ENCODE measurements around the gene USP1.

USP1 gene

GRCh38 chr1:62487956-62488355 is 51.1 kb downstream of the USP1 start:
- DNase-seq (ENCODE audit: low read depth in 2 of 3, low spot score in 2 of 3): no peak

DNA sequence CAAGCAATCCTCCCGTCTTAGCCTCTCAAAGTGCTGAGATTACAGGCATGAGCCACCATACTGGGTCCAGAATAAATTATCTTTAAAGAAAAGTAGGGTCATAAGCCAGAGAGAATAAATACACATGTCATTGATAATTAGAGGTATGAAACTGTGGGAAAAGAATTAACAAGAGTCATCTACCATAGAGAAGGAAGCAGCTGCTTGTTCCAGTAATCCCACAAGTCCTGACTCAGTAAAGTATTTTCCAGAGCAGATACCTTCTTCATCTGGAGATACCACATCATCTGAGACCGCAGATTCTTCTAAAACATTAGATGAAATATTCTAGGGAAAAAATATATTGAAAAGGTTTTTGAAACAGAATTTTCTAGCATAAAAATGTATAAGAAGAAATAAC is 55.7 kb downstream of the USP1 start:
- no peak for DNase-seq (ENCODE audit: low read depth in 2 of 3, low spot score in 2 of 3)

DNA sequence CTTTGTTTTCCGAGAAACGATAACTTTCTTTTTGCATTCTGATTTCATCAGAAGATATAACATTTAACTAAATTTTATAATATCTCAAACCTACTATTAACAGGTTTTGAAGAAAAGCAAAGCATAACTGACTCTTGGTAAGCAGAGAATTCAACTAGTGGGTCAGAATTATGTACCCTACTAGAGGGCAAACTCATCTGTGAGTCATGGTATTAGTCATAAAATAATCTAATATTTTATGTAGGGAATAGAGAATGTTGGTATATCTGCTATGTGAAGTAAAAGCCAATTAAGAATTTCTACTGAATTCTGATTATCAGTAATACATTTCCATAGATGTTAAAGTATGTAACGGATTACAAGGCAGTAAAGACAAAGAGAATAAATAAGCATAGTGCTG is 56.8 kb downstream of the USP1 start:
- DNase-seq (ENCODE audit: low read depth in 2 of 3, low spot score in 2 of 3): no peak

- DNase-seq (ENCODE audit: low read depth in 2 of 3, low spot score in 2 of 3): no peak
Observed at GRCh38 chr1:62494137-62494536, 57.3 kb downstream of the USP1 start.

- no peak for DNase-seq (ENCODE audit: low read depth in 2 of 3, low spot score in 2 of 3)
Observed at GRCh38 chr1:62500210-62500609, 63.4 kb downstream of the USP1 start.

All from activated CD8-positive, alpha-beta memory T cell treated with anti-CD3 and anti-CD28 coated beads for 48 hours (primary cell).